ENCODE results near the gene MAPK10.
A peak's percentile ranks its signal among the peaks of the same experiment; 100 is the strongest.
"Not testable (repeated sequence)": the region's sequence is repeated elsewhere in the genome, so short reads cannot be mapped to it uniquely, and the experiment has no call there.

MAPK10 gene

GRCh38 chr4:85968945-85969819, 390.7 kb downstream of the MAPK10 start:
- DNase-seq (ENCODE audit: low spot score) = peak; percentile 74

DNA sequence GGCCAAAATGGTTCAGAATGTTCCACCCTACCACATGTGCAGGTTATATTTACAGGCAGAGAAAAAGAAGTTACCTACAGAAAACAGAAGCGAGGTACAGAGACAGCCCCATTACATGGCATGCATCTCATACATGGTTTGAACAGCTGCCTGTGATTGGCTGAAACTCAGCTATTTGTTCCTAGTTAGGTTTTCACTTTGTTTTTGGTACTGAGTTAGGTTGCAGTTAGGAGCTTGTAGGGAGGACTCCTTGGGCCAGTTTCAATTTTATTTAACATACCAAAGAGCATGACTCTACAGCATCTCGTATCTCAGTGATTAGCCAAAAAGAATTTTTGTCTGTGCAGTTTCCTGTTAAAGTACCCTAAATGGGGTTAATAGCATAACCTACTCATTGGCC, 392.0 kb downstream of the MAPK10 start:
- peak; percentile 29 for DNase-seq (ENCODE audit: low spot score)

DNA sequence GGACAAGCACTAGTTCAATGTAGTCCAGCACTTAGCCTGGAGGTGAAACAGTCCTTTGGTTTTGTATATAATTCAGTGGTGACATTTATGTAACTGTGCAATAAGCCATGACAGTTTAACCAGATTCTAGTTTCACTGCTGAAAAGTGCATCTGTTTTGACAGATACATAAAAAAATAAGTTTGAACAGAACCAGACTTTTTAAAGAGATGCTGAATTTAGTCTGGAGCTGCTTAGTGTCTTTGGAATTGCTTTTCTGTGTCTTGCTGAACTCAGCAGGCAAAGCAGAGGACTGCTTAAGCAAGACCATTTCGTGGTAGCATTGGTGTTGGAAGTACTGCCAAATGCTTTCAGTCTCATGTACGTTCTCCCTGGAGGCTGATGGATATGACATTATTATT, 393.5 kb downstream of the MAPK10 start:
- DNase-seq (ENCODE audit: low spot score) = no peak

GRCh38 chr4:85965529-85965928, 394.3 kb downstream of the MAPK10 start:
- DNase-seq (ENCODE audit: low spot score) = no peak

- not testable (repeated sequence) for DNase-seq (ENCODE audit: low spot score)
Observed at GRCh38 chr4:85965017-85965416, 394.8 kb downstream of the MAPK10 start.

- DNase-seq (ENCODE audit: low spot score) = no peak
Observed at GRCh38 chr4:85964298-85964697, 395.6 kb downstream of the MAPK10 start.

DNA sequence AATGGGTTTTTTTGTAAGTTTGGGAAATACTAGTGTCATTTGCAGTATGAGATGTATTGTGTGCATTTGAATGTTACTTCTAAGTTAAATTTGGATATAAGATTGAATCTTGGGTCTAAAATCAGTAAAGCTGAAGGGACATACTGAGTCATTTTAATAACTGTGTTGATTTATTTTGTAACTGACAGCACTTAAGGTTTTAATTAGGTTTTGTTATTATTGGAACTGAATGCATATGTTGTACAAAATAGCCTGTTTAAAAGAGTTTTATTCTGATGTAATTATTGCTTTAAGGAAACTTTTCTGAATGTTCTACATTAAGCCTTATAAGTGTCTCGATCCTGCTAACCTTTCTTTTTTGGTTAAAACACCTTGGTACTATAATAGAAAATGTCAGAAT, 396.6 kb downstream of the MAPK10 start:
- no peak for DNase-seq (ENCODE audit: low spot score)

DNA sequence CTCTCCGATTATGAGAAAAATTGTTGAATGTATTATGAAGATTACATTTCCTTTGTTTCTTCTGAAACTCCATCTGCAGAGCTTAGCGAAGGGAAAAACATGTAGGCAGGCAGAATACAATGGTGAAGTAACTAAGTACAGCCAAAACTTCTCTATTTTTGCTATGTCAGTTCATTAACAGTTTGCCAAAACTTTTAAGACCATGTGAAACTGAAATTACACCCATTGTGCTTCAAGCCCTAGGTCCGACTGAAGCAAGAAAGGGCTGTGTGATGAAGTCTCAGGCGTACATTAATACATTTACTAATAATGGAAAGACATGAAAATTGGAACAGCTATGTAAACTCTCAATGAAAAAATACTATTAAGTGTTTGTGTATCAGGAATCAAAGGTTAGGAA, 398.0 kb downstream of the MAPK10 start:
- DNase-seq (ENCODE audit: low spot score) = no peak

DNA sequence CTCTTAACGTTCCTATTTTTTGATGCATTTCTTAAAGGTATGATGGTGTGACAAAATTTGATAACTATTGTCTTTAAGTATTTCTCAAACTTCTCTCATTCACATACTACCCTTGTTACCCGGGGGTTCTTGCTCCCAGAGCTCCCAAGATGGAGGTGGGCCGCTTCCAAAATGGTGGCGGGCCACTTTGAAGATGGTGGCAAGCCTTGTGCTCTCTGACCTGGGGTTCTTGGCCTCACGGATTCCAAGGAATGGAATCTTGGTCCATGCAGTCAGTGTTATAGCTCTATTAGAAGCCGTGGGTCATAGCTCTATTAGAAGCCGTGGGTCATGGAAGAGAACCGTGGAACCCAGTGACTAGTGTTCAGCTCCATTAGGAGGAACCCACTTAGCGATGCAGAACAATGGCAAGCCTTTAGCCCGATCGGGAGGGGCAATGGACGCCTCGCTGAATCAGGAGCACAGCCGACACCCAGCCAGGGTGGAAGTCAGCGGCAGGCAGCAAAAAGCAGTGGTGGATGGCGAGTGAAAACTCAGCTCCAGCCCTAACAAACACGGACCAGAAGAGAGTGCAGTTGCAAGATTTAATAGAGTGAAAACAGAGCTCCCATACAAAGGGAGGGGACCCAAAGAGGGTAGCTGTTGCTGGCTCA, 403.4 kb downstream of the MAPK10 start:
- DNase-seq (ENCODE audit: low spot score) = no peak

- no peak for DNase-seq (ENCODE audit: low spot score)
Observed at GRCh38 chr4:85955620-85956292, 404.1 kb downstream of the MAPK10 start.

DNA sequence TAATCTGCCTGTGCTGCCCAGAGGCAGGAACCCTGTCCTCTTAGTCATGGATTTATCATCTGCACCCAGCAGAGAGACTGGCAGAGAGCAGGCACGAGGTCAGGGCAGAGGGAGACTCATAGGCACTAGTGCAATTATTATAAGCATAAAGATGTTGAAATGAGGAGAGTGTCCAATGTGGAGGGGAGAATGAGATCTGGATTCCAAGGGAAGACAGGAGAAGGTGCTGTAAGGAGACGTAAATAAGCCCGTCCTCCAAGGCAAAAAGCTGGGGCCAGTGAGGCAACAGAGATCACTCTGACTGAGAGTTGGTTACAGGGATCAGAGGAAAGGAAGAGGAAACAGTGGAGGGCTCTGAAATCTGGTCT, 406.2 kb downstream of the MAPK10 start:
- DNase-seq (ENCODE audit: low spot score) = peak; percentile 45

- no peak for DNase-seq (ENCODE audit: low spot score)
Observed at GRCh38 chr4:85952972-85953650, 406.7 kb downstream of the MAPK10 start.

DNA sequence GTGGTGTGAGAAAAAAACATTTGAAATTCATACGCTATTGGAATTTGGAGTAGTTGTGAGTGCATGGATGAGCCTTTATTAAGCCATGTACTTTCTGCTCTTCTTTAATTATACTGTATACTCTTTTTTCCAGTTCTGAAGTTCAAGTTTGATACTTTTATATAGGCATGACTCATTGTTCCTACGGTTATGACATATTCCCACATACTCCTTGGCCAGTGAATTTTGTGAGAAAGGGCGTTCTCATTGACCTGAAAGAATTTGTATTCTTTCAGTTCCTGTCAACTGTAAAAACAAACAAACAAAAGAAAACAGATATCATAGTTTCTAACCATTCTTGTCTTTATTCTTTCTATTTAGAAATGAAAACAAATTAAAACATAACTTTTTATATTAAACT, 407.3 kb downstream of the MAPK10 start:
- DNase-seq (ENCODE audit: low spot score) = no peak

- no peak for DNase-seq (ENCODE audit: low spot score)
Observed at GRCh38 chr4:85951099-85951498, 408.8 kb downstream of the MAPK10 start.

DNA sequence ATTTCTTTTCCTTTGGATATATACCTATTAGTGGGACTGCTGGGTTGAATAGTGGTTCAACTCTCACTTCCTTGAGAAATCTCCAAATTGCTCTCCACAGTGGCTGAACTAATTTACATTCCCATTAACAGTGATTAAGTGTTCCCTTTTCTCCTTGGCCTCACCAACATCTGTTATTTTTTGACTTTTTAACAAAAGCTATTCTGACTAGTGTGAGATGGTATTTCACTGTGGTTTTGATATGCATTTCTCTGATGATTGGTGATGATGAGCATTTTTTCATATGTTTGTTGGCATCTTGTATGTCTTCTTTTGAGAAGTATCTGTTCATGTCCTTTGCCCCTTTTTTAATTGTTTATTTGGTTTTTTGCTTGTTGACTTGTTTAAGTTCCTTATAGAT, 413.0 kb downstream of the MAPK10 start:
- no peak for DNase-seq (ENCODE audit: low spot score)

DNA sequence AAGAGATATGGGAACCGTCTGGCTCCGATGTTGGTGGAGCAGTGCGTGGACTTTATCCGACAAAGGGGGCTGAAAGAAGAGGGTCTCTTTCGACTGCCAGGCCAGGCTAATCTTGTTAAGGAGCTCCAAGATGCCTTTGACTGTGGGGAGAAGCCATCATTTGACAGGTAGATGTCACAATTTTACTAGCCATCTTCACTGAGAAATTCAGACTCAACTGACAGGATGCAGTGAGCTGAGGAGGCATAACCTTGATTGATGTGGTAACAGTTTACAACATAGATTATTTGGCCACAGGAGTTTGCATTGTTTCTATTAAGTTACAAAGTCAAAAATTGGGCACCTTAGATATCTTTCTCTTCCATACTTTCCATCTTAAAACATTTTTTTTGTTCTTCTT, 417.7 kb downstream of the MAPK10 start:
- no peak for DNase-seq (ENCODE audit: low spot score)

GRCh38 chr4:85940151-85940550, 419.7 kb downstream of the MAPK10 start:
- DNase-seq (ENCODE audit: low spot score) = no peak
